B cell (primary cell): ENCODE results near the gene ADD3. TPM values are rescaled to one million over a fixed set of nuclear protein-coding genes. Genes with fewer than 3 reads are reported as not detected.

Experiments
- ATAC-seq: fragments of 200-7000 bp; cut with Tn5 transposase; one replicate; pipeline ENCODE4 v1.10.0; 2021; ENCODE audit warnings: low read depth, mild to moderate bottlenecking, moderate number of reproducible peaks, moderate library complexity
- CTCF ChIA-PET: fragments of 350-600 bp; sonication (Branson Sonifier 250); formaldehyde crosslinking; loops from one replicate; lab custom pipeline; 2021; ENCODE audit warnings: antibody characterized with exemption, inconsistent platforms; lab: Charles Lee
- POLR2A ChIA-PET: fragments of 350-600 bp; sonication (Branson Sonifier 250); formaldehyde crosslinking; loops from one replicate; lab custom pipeline; 2021; ENCODE audit warnings: antibody characterized with exemption; lab: Charles Lee
- DNase-seq: peaks from one replicate; pipeline ENCODE4 v3.0.0; 2013
- H2AFZ ChIP-seq: 2 replicates; pipeline ENCODE4 v1.6.1; 2012; ENCODE audit warnings: mild to moderate bottlenecking, low read depth, low read length; ENCODE audit not compliant: insufficient read depth, poor library complexity, severe bottlenecking
- H3K27ac ChIP-seq, 2 donors: 1 replicate in 1 of 2; 2 replicates in 1 of 2; pipeline ENCODE4 v1.5.1; 2012 to 2013; ENCODE audit warnings: low read length in 2 of 2, mild to moderate bottlenecking in 2 of 2, moderate library complexity in 1 of 2
- H3K27me3 ChIP-seq, 4 experiments: fragments of 200-600 bp in 1 of 4; sonication (generic) in 1 of 4; replicated peaks in 1 of 4; 1 replicate in 2 of 4; 2 replicates in 2 of 4; pipeline versions ENCODE4 v1.6.1 to v1.7.0; 2013 to 2016; ENCODE audit warnings: low read length in 3 of 4, mild to moderate bottlenecking in 2 of 4, mixed read lengths in 1 of 4, moderate library complexity in 1 of 4; ENCODE audit not compliant: insufficient read depth in 4 of 4, control insufficient read depth in 3 of 4; ENCODE audit errors: control extremely low read depth in 1 of 4
- H3K36me3 ChIP-seq, 2 experiments: replicated peaks in 1 of 2; 1 replicate in 1 of 2; 2 replicates in 1 of 2; pipeline versions ENCODE4 v1.6.1 to v1.7.1; 2013; ENCODE audit warnings: low read length in 1 of 2; ENCODE audit not compliant: insufficient read depth in 2 of 2, control insufficient read depth in 1 of 2; ENCODE audit errors: control extremely low read depth in 1 of 2, extremely low read depth in 1 of 2
- H3K4me1 ChIP-seq, 2 donors: fragments of 200-600 bp in 1 of 2; sonication (generic) in 1 of 2; 1 replicate in 1 of 2; 2 replicates in 1 of 2; pipeline versions ENCODE4 v1.5.1 to v1.6.1; 2013 to 2017; ENCODE audit warnings: low read length in 2 of 2; ENCODE audit not compliant: control insufficient read depth in 2 of 2, insufficient read depth in 2 of 2
- H3K4me2 ChIP-seq: replicated peaks from 2 replicates; pipeline ENCODE3; 2012; ENCODE audit warnings: mild to moderate bottlenecking, low read depth, low read length; ENCODE audit not compliant: poor library complexity, severe bottlenecking
- H3K4me3 ChIP-seq, 5 experiments: fragments of 200-600 bp in 1 of 5; sonication (generic) in 1 of 5; 1 replicate in 3 of 5; 2 replicates in 2 of 5; pipeline versions ENCODE4 v1.5.1 to v1.7.0; 2011 to 2016; ENCODE audit warnings: low read length in 4 of 5, mild to moderate bottlenecking in 4 of 5, low read depth in 2 of 5, control low read depth in 1 of 5, moderate library complexity in 1 of 5; ENCODE audit not compliant: insufficient read depth in 1 of 5; ENCODE audit errors: control extremely low read depth in 1 of 5, extremely low read depth in 1 of 5
- H3K79me2 ChIP-seq: fragments of 200-600 bp; sonication (generic); one replicate; pipeline ENCODE4 v1.6.0; 2016; ENCODE audit warnings: low read length; ENCODE audit not compliant: control insufficient read depth, insufficient read depth
- H3K9ac ChIP-seq: fragments of 200-600 bp; sonication (generic); 2 replicates; pipeline ENCODE4 v1.6.1; 2017; ENCODE audit warnings: mild to moderate bottlenecking, low read length, moderate library complexity
- H3K9me3 ChIP-seq, 3 donors: one replicate each; pipeline versions ENCODE4 v1.6.1 to v1.7.1; 2013; ENCODE audit warnings: low read length in 2 of 3; ENCODE audit not compliant: control insufficient read depth in 2 of 3, insufficient read depth in 1 of 3; ENCODE audit errors: control extremely low read depth in 1 of 3
- H4K20me1 ChIP-seq: 2 replicates; pipeline ENCODE4 v1.6.0; 2012; ENCODE audit warnings: mild to moderate bottlenecking, low read length; ENCODE audit not compliant: insufficient read depth, control insufficient read depth, poor library complexity, severe bottlenecking
- H3K27ac Mint-ChIP-seq: one replicate; pipeline ENCODE4 v1.8.0; 2021; ENCODE audit warnings: mixed read lengths
- H3K27me3 Mint-ChIP-seq: one replicate; pipeline ENCODE4 v1.8.0; 2021; ENCODE audit warnings: mixed read lengths
- H3K4me1 Mint-ChIP-seq: one replicate; pipeline ENCODE4 v1.8.0; 2021; ENCODE audit warnings: mixed read lengths
- H3K4me3 Mint-ChIP-seq: one replicate; pipeline ENCODE4 v1.8.0; 2021; ENCODE audit warnings: mixed read lengths
- H3K9me3 Mint-ChIP-seq: one replicate; pipeline ENCODE4 v1.8.0; 2022; ENCODE audit warnings: mixed read lengths; ENCODE audit not compliant: insufficient read depth
- EZH2 ChIP-seq: IDR thresholded peaks from 2 replicates; pipeline ENCODE4 v1.6.1; 2012; ENCODE audit warnings: borderline replicate concordance, low read depth, mild to moderate bottlenecking, moderate library complexity, low read length; ENCODE audit not compliant: insufficient read depth, poor library complexity, severe bottlenecking
- WGBS: methylation state at CpG from one replicate; pipeline ENCODE4 v1.1.5; 2013; ENCODE audit warnings: missing lambda C conversion rate; ENCODE audit not compliant: insufficient coverage; 5-methylcytosine and 5-hydroxymethylcytosine counted together
- intact Hi-C: fragments of 100-400 bp; cut with micrococcal nuclease; formaldehyde crosslinking; loops from one replicate; pipeline ENCODE4 v1.10.0; 2022
- polyA plus RNA-seq: library from polyadenylated mRNA; depleted of rRNA; stranded (reverse); fragments of >200 nt; gene quantifications from 2 replicates; pipeline ENCODE4 v1.2.3, GENCODE V29; 2012
- total RNA-seq, 2 donors: library from RNA; stranded (reverse); fragments of 120-200 nt in 1 of 2; gene quantifications; 1 replicate in 1 of 2; 2 replicates in 1 of 2; pipeline versions ENCODE4 v1.2.3 to v1.2.4, GENCODE V29; 2013 to 2022
- TF ChIP-seq, protein P1 (sequence below): fragments of 200-600 bp; IDR thresholded peaks from one replicate; pipeline ENCODE4 v1.8.0; 2022; ENCODE audit warnings: antibody characterized with exemption, mild to moderate bottlenecking

ADD3 gene
- total and polyA plus RNA-seq, 2 donors (not counting 1 experiment from before 2014, with no cell fraction given): 156 to 185 TPM

GRCh38 chr10:110168601-110169481 lies 161.1 kb downstream of the ADD3 start:
- WGBS: 10% methylated on average over 3 of the region's 10 CpGs
- no peak for ATAC-seq
- no peaks in the 10 kb centered on the region for H3K36me3 ChIP-seq
- H3K9ac ChIP-seq: no peak overlapping the region
- H3K27me3 ChIP-seq: peaks cover 0 to 72% (median 35%) of the 10 kb centered on the region in 4 experiments
- Mint-ChIP-seq H3K27me3 (peaks cover 65% of the 10 kb centered on the region), H3K9me3 (no peaks in the 10 kb centered on the region), H3K27ac (no peak overlapping the region), H3K4me3 (no peak overlapping the region), H3K4me1 (peaks cover 30% of the 10 kb centered on the region)
- DNase-seq: no peak
- no peaks in the 10 kb centered on the region for H3K9me3 ChIP-seq
- no peaks in the 10 kb centered on the region for H3K79me2 ChIP-seq
- ChIA-PET POLR2A (no interaction called here), CTCF (no interaction called here)
- H2AFZ ChIP-seq: no peak overlapping the region
- H3K4me3 ChIP-seq: no peak overlapping the region
- peak overlapping the region; percentile 40 for H3K4me2 ChIP-seq
- H3K27ac ChIP-seq: no peak overlapping the region
- peaks cover 16 to 29% of the 10 kb centered on the region in 2 donors for H3K4me1 ChIP-seq
- no peaks in the 10 kb centered on the region for H4K20me1 ChIP-seq
- TF ChIP-seq, protein P1, sequence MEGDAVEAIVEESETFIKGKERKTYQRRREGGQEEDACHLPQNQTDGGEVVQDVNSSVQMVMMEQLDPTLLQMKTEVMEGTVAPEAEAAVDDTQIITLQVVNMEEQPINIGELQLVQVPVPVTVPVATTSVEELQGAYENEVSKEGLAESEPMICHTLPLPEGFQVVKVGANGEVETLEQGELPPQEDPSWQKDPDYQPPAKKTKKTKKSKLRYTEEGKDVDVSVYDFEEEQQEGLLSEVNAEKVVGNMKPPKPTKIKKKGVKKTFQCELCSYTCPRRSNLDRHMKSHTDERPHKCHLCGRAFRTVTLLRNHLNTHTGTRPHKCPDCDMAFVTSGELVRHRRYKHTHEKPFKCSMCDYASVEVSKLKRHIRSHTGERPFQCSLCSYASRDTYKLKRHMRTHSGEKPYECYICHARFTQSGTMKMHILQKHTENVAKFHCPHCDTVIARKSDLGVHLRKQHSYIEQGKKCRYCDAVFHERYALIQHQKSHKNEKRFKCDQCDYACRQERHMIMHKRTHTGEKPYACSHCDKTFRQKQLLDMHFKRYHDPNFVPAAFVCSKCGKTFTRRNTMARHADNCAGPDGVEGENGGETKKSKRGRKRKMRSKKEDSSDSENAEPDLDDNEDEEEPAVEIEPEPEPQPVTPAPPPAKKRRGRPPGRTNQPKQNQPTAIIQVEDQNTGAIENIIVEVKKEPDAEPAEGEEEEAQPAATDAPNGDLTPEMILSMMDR: no peak
- TF ChIP-seq EZH2: no peak
- intact Hi-C loops: no loop called here

DNA sequence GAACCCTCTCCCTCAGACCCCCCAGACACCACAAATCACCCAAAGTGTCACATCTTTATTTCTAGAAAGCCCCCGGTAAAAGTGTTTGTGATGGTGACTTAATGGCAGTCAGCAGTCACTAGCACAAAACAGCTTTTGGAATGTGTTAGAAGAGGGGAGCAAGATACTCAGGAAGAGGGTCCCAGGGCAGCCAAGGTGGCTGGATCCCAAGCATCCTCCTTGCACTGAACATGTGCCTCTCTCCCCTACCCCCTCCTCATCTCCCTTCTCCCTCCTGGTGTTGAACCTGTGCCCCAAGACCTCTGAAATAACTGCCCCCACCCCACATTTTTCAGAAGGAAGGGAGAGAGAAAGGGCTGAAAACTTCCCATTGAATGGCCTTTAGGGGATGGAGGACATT lies 161.8 kb downstream of the ADD3 start:
- Mint-ChIP-seq H3K4me1 (peaks cover 30% of the 10 kb centered on the region), H3K27me3 (peaks cover 70% of the 10 kb centered on the region), H3K27ac (no peak overlapping the region), H3K4me3 (no peak overlapping the region), H3K9me3 (no peaks in the 10 kb centered on the region)
- Histone ChIP-seq H3K9me3 (no peaks in the 10 kb centered on the region), H3K9ac (no peak overlapping the region), H2AFZ (no peak overlapping the region), H3K27ac (no peak overlapping the region), H3K79me2 (no peaks in the 10 kb centered on the region), H3K4me3 (no peak overlapping the region), H3K36me3 (no peaks in the 10 kb centered on the region), H3K27me3 (peaks cover 0 to 74% (median 37%) of the 10 kb centered on the region in 4 experiments), H3K4me2 (no peak overlapping the region), H3K4me1 (peaks cover 16 to 29% of the 10 kb centered on the region in 2 donors), H4K20me1 (no peaks in the 10 kb centered on the region)
- CTCF ChIA-PET: no interaction called here
- ATAC-seq: no peak
- intact Hi-C loops: no loop called here
- POLR2A ChIA-PET: no interaction called here
- WGBS: no CpG with 5 or more reads among the region's 1 CpG
- no peak for TF ChIP-seq EZH2
- TF ChIP-seq, protein P1: no peak
- DNase-seq: no peak
